ENCODE data around the gene RUFY3.
"Not testable (repeated sequence)": the region's sequence is repeated elsewhere in the genome, so short reads cannot be mapped to it uniquely, and the experiment has no call there.

The RUFY3 gene

DNA sequence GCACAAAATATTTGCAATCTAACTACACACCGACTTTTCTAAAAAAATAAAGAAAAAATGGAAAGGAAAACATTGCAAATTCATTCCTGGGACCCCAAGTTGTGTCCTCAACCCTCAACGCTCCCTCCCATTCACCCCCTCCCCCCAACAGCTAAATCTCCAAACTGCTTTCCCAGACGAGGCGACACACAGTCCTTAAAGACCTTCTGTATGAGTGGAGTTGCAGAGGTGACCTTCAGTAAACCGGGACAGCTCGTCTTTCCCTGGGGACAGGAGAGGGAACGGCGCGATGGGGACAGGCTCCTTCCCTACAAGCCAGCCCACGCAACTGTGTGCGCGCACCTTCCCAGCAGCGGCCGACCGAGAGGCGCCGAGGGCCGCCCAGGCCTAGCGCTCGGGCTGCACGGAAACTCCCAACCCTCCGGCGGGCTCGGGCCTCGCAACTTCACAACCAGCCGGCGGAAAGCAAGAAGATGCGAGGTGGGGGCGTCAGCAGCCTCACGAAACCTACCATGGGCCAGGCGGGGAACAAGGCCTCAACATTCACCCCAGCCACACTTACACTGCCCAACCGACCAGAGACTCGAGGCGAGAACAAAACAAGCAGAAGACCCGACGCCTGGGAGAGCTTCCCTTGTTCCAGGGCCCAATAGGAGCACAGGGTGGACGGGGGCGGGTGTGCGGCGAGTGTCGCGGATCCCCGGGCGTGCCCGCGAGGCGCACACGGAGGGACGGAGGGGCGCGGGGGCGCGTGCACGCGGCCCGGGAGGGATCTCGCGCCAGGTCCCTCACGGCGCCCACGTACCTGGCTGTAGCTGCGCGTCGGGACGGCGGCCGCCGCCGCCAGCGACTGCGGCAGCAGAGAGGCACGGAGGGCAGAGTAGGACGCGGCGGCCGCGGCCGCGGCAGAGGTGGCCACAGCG is 117.2 kb downstream of the RUFY3 start:
- peak overlapping the region; percentile 96 for H3K4me3 ChIP-seq (ENCODE audit: low read depth, low read length)

DNA sequence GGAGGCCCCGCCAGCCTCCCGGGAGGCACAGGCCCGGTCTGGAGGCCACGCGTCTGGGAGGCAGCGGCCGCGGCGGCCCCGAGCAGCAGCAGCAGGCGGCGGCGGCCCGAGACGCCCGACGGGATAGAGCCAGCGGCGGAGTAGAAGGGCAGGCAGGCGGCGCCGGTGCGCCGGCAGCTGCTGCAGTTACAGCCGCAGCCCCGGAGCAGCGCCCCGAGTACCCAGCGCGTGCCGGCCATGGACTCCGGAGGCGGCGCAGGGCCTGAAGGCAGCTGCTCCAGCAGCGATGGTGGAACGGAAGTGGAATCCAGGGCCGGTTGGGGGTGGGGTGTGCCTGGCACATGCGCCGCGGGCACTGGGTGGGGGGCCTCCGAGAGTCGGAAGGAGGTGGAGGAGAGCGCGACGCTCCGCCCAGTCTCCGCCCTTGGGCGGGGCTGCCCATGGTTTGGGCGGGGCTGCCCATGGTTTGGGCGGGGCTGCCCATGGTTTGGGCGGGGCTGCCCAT is 117.9 kb downstream of the RUFY3 start, which contains the start of gene GRSF1:
TSS of gene GRSF1 (minus strand) at position 302 of the 505 bp plus-strand sequence. CDS start at position 239, 63 bp downstream.
- H3K4me3 ChIP-seq (ENCODE audit: low read depth, low read length) = peak within 1 kb of the TSS; percentile 96

DNA sequence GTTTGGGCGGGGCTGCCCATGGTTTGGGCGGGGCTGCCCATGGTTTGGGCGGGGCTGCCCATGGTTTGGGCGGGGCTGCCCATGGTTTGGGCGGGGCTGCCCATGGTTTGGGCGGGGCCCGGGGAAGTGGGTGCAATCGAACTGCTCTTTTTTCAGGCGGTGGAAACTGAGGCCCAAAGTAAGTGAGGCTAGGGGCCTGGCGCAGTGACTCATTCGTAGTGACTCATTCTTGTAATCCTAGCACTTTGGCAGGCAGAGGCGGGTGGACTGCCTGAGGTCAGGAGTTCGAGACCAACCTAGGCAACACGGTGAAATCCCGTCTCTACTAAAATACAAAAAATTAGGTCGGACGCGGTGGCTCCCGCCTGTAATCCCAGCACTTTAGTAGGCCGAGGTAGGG is 118.4 kb downstream of the RUFY3 start:
- not testable (repeated sequence) for H3K4me3 ChIP-seq (ENCODE audit: low read depth, low read length)

DNA sequence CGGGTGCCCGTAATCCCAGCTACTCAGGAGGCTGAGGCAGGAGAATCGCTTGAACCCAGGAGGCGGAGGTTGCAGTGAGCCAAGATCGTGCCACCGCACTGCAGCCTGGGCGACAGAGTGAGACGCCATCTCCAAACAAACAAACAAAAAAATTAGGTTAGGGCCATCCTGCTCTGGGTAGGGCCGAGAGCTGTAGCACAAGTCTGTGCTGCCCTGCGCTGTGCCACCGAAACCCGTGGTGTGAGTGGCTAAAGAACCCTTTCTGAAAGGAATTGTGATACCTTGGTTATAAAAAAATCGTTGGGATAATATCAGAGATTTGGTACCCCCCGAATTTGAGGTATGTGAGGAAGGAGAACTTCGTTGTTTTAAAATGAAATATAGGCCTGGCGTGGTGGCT is 118.9 kb downstream of the RUFY3 start:
- not testable (repeated sequence) for H3K4me3 ChIP-seq (ENCODE audit: low read depth, low read length)

DNA sequence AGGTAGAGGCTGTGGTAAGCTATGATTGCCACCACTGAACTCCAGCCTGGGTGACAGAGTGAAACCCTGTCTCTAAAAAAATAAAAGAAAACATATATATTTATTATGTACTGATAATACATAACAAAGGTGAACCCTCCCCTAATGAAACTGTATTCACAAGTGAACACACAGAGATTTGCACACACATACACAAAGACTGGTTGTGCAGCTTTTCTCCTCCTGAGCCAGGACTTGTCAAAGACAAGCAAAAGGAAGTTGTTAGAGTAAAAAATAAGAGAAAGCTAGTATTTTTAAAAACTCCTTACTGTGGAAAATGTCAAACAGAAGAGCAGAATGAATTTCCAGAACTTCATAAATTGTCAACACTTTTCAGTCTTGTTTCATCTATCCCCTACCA is 119.4 kb downstream of the RUFY3 start:
- H3K4me3 ChIP-seq (ENCODE audit: low read depth, low read length) = no peak overlapping the region

DNA sequence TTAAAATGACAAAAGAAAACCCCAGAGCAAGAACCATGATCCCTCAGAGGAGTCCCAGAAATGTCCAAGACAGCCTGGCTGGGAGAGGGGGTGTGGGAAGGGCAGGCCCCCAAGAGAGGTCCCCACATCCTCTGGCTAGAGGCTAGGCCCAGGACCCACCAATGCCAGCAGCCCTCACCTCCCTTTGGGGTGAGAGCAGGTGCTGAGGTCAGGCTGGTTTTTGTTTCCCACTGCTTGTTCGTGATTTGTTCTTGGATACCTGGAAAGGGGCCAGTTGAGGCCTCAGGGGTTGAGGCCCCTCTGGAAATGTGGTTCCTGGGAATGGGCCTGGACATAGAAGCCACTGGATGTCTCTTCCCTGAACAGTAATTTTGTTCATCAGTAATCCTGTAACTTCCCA is 120.2 kb downstream of the RUFY3 start:
- no peak overlapping the region for H3K4me3 ChIP-seq (ENCODE audit: low read depth, low read length)

DNA sequence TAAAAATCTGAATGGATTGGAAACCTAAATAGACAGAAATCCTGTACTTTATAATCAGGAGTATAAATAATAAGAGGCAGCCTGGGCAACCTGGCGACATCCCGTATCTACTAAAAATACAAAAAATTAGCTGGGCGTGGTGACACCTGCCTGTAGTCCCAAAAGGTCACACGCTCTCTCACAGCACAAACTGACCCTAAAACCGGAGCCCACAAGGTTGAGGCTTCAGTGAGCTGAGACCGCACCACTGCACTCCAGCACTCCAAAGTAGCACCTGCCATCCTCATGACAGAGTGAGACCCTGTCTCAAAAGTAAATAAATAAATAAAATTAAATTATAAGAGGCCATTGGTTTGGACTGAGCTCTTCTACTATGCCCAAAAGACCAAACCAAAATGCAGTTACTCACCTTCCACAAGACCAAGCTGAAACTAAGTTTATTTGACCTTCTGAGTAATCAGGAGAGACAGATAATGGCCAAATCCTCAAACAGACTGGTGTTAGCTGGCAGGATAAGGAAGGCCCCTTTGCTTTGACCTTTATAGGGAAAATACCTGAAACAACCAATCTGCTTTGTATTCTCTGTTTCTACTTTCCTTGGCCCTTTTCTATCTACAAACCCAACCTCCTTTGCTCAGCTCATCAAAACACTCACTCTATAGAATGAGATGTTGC is 121.1 kb downstream of the RUFY3 start:
- H3K4me3 ChIP-seq (ENCODE audit: low read depth, low read length) = no peak overlapping the region

DNA sequence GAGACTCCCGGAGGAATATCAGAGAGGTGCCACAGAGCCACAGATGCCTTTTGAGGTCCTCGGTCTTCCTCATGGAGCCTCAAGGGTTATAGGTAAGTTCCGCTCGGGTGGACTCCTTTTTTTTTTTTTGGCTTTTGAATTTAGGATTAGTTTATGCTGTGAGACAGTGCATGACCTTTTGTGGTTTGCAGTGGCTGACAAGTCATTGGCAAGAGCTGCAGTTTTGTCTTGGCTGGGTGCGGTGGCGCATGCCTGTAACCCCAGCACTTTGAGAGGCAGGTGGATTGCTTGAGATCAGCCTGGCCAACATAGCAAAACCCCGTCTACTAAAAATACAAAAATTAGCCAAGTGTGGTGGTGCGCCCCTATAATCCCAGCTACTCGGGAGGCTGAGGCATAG is 122.4 kb downstream of the RUFY3 start:
- H3K4me3 ChIP-seq (ENCODE audit: low read depth, low read length) = no peak overlapping the region

DNA sequence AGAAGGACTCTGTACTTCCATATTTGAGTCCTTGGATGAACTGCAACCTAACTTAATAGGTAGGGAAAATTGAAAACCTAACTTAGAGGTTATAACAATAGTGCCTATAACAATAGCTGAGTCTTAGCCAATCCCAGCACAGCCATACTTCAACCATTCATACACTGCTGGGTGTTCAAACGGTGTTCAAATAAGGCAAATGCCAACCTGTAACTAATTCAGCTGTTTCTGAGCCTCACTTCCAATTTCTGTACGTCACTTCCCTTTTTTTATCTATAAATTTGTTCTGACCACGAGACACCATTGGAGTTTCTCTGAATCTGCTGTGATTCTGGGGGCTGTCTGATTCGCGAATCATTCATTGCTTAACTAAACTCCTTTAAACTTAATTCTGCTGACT is 127.5 kb downstream of the RUFY3 start:
- H3K4me3 ChIP-seq (ENCODE audit: low read depth, low read length) = no peak overlapping the region

DNA sequence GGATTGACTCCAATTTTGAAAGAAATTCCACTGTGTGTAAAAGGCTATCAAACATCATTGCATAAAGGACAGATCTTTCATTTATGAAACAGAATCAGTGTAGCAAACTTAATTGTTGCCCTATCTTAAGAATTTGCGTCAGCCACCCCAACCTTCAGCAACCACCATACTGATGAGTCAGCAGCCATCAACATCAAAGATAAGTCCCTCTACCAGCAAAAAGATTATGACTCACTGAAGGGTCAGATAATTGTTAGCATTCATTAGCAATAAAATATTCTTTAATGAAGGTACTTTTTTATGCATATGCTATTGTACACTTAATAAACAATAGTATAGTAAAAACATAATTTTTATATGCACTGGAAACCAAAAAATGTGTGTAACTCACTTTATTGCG is 133.7 kb downstream of the RUFY3 start:
- H3K4me3 ChIP-seq (ENCODE audit: low read depth, low read length) = no peak overlapping the region
